ENCODE results near the gene GPATCH1. TPM values are rescaled to one million over a fixed set of nuclear protein-coding genes. Genes with fewer than 3 reads are reported as not detected.

GPATCH1 gene
- total RNA-seq, 1 experiment from 2014 or later = 7.8 TPM

DNA sequence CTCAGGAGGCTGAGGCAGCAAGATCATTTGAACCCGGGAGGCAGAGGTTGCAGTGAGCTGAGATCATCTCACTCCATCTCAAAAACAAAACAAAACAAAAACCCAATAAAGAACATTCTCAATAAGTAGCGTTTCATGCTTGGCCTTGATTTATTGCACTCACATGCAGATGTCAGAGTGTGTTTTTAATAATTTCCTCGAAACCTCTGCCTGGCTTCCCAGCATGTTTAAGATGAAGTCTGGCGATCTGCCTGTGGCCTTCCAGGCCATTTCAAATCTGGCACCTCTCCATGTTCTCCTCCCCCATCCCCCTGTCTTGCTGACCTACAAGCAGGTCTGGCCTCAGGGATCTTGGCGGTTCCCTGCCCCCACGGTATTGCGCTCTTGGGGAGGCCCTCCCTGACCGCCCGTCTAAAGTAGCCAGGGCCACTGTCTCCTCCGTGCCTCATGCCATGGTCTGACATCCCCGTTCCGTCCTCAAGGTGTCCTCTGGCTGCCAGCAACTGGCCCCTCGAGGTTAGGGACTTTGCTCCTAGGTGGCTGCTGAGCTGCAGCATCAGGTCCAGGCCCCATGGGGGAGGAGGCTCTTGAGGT lies 52.6 kb downstream of the GPATCH1 start (continued):
- no peak for TF ChIP-seq SP1 (IDR thresholded peaks at IDR 0.05; ENCODE audit: low read depth)

- Histone ChIP-seq H3K27ac (ENCODE audit: low read depth, low read length) (no peak overlapping the region), H3K4me1 (ENCODE audit: control insufficient read depth in 1 of 2, insufficient read depth in 2 of 2, low read length in 2 of 2) (peaks cover 6 to 9% of the 10 kb centered on the region in 2 experiments), H3K4me3 (replicated peaks in 1 of 2; ENCODE audit: low read depth in 1 of 2, low read length in 2 of 2) (no peak overlapping the region), H3K9me3 (ENCODE audit: control insufficient read depth in 1 of 2, insufficient read depth in 1 of 2, low read depth in 1 of 2, low read length in 2 of 2) (no peaks in the 10 kb centered on the region), H3K4me2 (ENCODE audit: low read length) (no peak overlapping the region), H4K20me1 (ENCODE audit: insufficient read depth) (no peaks in the 10 kb centered on the region), H3K36me3 (ENCODE audit: control insufficient read depth in 1 of 2, insufficient read depth in 2 of 2, low read length in 2 of 2) (no peaks in the 10 kb centered on the region), H3K27me3 (ENCODE audit: insufficient read depth, low read length) (no peaks in the 10 kb centered on the region), H2AFZ (ENCODE audit: low read depth, low read length, poor library complexity, severe bottlenecking) (no peak overlapping the region), H3K9me2 (ENCODE audit: insufficient read depth) (no peaks in the 10 kb centered on the region), H3K79me2 (ENCODE audit: insufficient read depth, low read length) (no peaks in the 10 kb centered on the region), H3K9ac (ENCODE audit: low read length) (no peak overlapping the region)
- ChIA-PET RAD21 (ENCODE audit: low non-redundant PET in 1 of 2, low total read pairs in 2 of 2, uncharacterized antibody in 2 of 2, unreplicated experiment in 2 of 2) (no interaction called here), POLR2A (no interaction called here), CTCF (interaction anchor here (1.3 to 1.6 kb wide), 2 partner anchors 10 to 50 kb away, joined by 3 to 6 read pairs; no protein-coding TSS in a partner anchor)
- DNase-seq (ENCODE audit: low read depth, low spot score) = no peak
- intact Hi-C loops (cut with micrococcal nuclease) = no loop called here
- no TSS peak for BruUV-seq (replicated peaks)
- TF ChIP-seq EZH2 (IDR thresholded peaks at IDR 0.05) (no peak), EZH2phosphoT487 (IDR thresholded peaks at IDR 0.05; ENCODE audit: borderline replicate concordance) (no peak), SP1 (IDR thresholded peaks at IDR 0.05; ENCODE audit: low read depth) (no peak), SRF (IDR thresholded peaks at IDR 0.05; ENCODE audit: low read depth) (no peak), YY1 (IDR thresholded peaks at IDR 0.05; ENCODE audit: extremely low read depth, insufficient replicate concordance, low read depth, low read length) (no peak), ZFX (IDR thresholded peaks at IDR 0.05) (no peak), JUND (IDR thresholded peaks at IDR 0.05) (no peak), FOSL1 (IDR thresholded peaks at IDR 0.05; ENCODE audit: low read depth) (no peak), POLR2AphosphoS5 (IDR thresholded peaks at IDR 0.05; ENCODE audit: low read depth, low read length) (no peak), EGR1 (IDR thresholded peaks at IDR 0.05; ENCODE audit: low read depth) (no peak), ATF3 (IDR thresholded peaks at IDR 0.05) (no peak), RAD21 (IDR thresholded peaks at IDR 0.05; ENCODE audit: low read depth) (no peak), ZNF274 (IDR thresholded peaks at IDR 0.05; ENCODE audit: low read depth, low read length) (no peak), REST (IDR thresholded peaks at IDR 0.05; ENCODE audit: low read depth) (no peak)
- TF ChIP-seq, protein P1, sequence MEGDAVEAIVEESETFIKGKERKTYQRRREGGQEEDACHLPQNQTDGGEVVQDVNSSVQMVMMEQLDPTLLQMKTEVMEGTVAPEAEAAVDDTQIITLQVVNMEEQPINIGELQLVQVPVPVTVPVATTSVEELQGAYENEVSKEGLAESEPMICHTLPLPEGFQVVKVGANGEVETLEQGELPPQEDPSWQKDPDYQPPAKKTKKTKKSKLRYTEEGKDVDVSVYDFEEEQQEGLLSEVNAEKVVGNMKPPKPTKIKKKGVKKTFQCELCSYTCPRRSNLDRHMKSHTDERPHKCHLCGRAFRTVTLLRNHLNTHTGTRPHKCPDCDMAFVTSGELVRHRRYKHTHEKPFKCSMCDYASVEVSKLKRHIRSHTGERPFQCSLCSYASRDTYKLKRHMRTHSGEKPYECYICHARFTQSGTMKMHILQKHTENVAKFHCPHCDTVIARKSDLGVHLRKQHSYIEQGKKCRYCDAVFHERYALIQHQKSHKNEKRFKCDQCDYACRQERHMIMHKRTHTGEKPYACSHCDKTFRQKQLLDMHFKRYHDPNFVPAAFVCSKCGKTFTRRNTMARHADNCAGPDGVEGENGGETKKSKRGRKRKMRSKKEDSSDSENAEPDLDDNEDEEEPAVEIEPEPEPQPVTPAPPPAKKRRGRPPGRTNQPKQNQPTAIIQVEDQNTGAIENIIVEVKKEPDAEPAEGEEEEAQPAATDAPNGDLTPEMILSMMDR (IDR thresholded peaks at IDR 0.05 in 2 of 3, conservative IDR thresholded peaks at IDR 0.05 in 1 of 3; ENCODE audit: borderline replicate concordance in 1 of 3, insufficient read depth in 1 of 3, low read depth in 2 of 3, low read length in 2 of 3) = no peak
- no peak for ATAC-seq
Measured at GRCh38 chr19:33134571-33135041, 53.6 kb downstream of the GPATCH1 start.
